LNCaP clone FGC (cell line): ENCODE measurements around the gene NR2C2.

Experiments
- DNase-seq: peaks from one replicate; pipeline ENCODE4 v3.0.0-alpha.2; 2011; ENCODE audit warnings: low read depth
- H3K4me3 ChIP-seq: 2 replicates; pipeline ENCODE4 v1.5.1; 2011; ENCODE audit warnings: mild to moderate bottlenecking, low read depth, low read length, control low read depth
- TF ChIP-seq, protein P1 (sequence below): IDR thresholded peaks from 2 replicates; pipeline ENCODE4 v1.5.1; 2012; ENCODE audit warnings: mild to moderate bottlenecking; ENCODE audit not compliant: control insufficient read depth, insufficient read depth; ENCODE audit errors: extremely low read depth

The NR2C2 gene

GRCh38 chr3:14914779-14915117, 32.6 kb upstream of the NR2C2 start:
- TF ChIP-seq, protein P1, sequence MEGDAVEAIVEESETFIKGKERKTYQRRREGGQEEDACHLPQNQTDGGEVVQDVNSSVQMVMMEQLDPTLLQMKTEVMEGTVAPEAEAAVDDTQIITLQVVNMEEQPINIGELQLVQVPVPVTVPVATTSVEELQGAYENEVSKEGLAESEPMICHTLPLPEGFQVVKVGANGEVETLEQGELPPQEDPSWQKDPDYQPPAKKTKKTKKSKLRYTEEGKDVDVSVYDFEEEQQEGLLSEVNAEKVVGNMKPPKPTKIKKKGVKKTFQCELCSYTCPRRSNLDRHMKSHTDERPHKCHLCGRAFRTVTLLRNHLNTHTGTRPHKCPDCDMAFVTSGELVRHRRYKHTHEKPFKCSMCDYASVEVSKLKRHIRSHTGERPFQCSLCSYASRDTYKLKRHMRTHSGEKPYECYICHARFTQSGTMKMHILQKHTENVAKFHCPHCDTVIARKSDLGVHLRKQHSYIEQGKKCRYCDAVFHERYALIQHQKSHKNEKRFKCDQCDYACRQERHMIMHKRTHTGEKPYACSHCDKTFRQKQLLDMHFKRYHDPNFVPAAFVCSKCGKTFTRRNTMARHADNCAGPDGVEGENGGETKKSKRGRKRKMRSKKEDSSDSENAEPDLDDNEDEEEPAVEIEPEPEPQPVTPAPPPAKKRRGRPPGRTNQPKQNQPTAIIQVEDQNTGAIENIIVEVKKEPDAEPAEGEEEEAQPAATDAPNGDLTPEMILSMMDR = no peak
- no peak for DNase-seq
- H3K4me3 ChIP-seq = no peak overlapping the region

DNA sequence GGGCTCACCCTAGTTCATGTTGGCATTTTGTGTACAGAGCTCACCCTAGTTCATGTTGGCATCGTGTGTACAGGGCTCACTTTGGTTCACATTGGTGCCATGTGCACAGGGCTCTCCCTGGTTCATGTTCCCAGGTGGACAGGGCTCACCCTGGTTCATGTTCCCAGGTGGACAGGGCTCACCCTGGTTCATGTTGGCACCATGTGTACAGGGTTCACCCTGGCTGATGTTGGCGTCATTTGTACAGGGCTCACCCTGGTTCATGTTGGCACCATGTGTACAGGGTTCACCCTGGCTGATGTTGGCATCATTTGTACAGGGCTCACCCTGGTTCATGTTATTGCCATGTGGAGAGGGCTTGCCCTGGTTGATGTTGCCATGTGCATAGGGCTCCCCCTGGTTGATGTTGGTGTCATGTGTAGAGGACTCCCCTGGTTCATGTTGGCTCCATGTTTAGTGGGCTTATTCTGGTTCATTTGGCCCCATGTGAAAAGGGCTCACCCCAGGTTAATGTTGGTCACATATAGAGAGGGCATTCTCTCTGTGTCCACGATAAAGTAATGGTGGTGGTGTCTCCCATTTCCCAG, 31.7 kb upstream of the NR2C2 start:
- DNase-seq = no peak
- TF ChIP-seq, protein P1 = 0 out of 2 replicates have a peak, but pooled peaks have one; percentile 29
- no peak overlapping the region for H3K4me3 ChIP-seq

- no peak for DNase-seq
- no peak overlapping the region for H3K4me3 ChIP-seq
- TF ChIP-seq, protein P1 = no peak
Observed at GRCh38 chr3:14918356-14918860, 29.0 kb upstream of the NR2C2 start.

- TF ChIP-seq, protein P1 = no peak
- H3K4me3 ChIP-seq = no peak overlapping the region
- no peak for DNase-seq
Observed at GRCh38 chr3:14920536-14920935, 26.8 kb upstream of the NR2C2 start.

- no peak overlapping the region for H3K4me3 ChIP-seq
- peak; percentile 56 for DNase-seq
- TF ChIP-seq, protein P1 = peak; percentile 98
Observed at GRCh38 chr3:14921034-14921616, 26.3 kb upstream of the NR2C2 start.

DNA sequence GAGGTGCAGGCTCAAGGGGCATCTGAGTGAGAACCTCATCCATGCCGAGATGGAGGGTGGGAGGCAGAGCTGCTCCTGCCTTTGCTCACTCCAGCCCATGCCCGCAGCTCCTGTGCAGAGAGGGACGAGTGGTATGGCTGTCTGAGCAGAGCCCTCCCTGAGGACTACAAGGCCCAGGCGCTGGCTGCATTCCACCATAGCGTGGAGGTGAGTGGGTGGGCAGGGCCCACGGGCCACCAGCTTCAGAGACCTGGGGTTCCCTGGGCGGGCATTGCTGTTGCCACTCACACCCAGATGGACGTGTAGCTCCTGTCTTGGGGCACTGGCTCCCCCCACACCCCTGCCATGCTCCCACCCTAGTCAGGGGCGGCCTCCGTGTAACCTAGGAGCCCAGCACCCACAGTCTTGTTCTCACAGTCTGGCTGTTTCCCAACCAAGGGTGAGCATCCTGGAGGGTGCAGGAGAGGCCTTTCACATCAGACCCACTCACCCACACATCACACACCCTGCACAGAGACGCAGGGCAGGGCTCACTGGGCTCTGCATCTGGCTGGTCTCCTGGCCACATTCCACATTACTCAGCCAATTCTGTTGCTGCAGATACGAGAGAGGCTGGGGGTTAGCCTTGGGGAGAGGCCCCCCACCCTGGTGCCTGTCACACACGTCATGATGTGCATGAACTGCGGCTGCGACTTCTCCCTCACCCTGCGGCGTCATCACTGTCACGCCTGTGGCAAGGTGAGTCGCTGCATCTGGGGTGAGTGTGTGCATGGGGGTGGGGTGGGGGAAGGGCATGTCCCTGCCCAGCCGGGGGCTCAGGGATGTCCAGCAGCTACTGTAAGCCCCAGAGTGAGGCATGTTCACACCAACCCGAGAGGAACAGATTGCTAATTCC, 25.3 kb upstream of the NR2C2 start:
- TF ChIP-seq, protein P1 = no peak
- H3K4me3 ChIP-seq = no peak overlapping the region
- DNase-seq = no peak
